Suprapubic skin (tissue), 4 donors: ENCODE data around the gene SYNGR3. TPM values are rescaled to one million over a fixed set of nuclear protein-coding genes. Genes with fewer than 3 reads are reported as not detected.
A peak's percentile ranks its signal among the peaks of the same experiment; 100 is the strongest.

Experiments used
- DNase-seq, 2 donors: peaks; one replicate each; pipeline ENCODE4 v3.0.0-alpha.2; 2019; ENCODE audit warnings: low spot score in 2 of 2
- H3K27ac ChIP-seq: fragments of 200-600 bp; sonication (generic); one replicate; pipeline ENCODE4 v1.5.1; 2019
- H3K27me3 ChIP-seq: fragments of 200-600 bp; sonication (generic); one replicate; pipeline ENCODE4 v1.5.1; 2019
- H3K36me3 ChIP-seq: fragments of 200-600 bp; sonication (generic); one replicate; pipeline ENCODE4 v1.5.1; 2019
- H3K4me1 ChIP-seq: fragments of 200-600 bp; sonication (generic); one replicate; pipeline ENCODE4 v1.5.1; 2019
- H3K4me3 ChIP-seq: fragments of 200-600 bp; sonication (generic); one replicate; pipeline ENCODE4 v1.5.1; 2019; ENCODE audit warnings: mild to moderate bottlenecking
- H3K9me3 ChIP-seq: fragments of 200-600 bp; sonication (generic); one replicate; pipeline ENCODE4 v1.5.1; 2019
- EP300 ChIP-seq: sonication (generic); formaldehyde crosslinking; IDR thresholded peaks from one replicate; pipeline ENCODE4 v1.6.1; 2017; ENCODE audit warnings: antibody characterized with exemption
- POLR2A ChIP-seq, 2 donors: fragments of 450-650 bp; IDR thresholded peaks; one replicate each; pipeline ENCODE4 v1.6.1; 2017; ENCODE audit warnings: antibody characterized with exemption in 2 of 2, mild to moderate bottlenecking in 2 of 2, moderate library complexity in 2 of 2
- POLR2AphosphoS5 ChIP-seq, 3 donors: sonication (generic); formaldehyde crosslinking; IDR thresholded peaks; one replicate each; pipeline ENCODE4 v1.6.1; 2017; ENCODE audit warnings: antibody characterized with exemption in 3 of 3
- WGBS: methylation state at CpG from one replicate; pipeline ENCODE4 v1.1.5; 2018; 5-methylcytosine and 5-hydroxymethylcytosine counted together
- total RNA-seq, 4 donors: library from RNA; depleted of rRNA; stranded (reverse); fragments of >200 nt; gene quantifications; one replicate each; pipeline ENCODE4 v1.1.0, GENCODE V29; 2016
- TF ChIP-seq, protein P1 (sequence below), 2 donors: fragments of 200-600 bp in 1 of 2; fragments of 450-650 bp in 1 of 2; sonication (generic) in 1 of 2; IDR thresholded peaks; one replicate each; pipeline ENCODE4 v1.5.1; 2016 to 2019; ENCODE audit warnings: antibody characterized with exemption in 2 of 2, mild to moderate bottlenecking in 1 of 2, moderate library complexity in 1 of 2

The SYNGR3 gene
- total RNA-seq, 4 donors from 2014 or later = 0.42 to 1.7 (median 0.60) TPM; not detected in 1

DNA sequence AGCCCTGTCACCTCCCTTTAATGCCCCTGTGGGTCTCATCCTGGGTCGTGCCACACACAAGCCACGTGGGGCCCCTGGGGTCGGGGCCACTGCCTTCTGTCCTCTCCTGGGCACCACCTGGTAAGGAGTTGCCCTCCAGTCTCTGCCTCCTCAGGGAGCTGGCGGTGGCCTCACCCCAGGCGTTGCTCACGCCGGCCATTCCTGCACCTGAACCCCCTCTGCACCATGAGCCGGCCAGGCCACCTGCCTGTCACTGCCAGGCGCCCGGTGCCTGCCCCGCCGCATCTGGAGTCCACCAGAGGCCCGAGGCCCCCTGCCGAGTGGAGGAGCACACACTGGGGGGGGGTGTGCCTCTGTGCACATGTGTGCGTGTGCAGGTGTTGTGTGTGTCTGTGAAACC is 47.3 kb downstream of the SYNGR3 start:
- no peak for DNase-seq
- TF ChIP-seq, protein P1, sequence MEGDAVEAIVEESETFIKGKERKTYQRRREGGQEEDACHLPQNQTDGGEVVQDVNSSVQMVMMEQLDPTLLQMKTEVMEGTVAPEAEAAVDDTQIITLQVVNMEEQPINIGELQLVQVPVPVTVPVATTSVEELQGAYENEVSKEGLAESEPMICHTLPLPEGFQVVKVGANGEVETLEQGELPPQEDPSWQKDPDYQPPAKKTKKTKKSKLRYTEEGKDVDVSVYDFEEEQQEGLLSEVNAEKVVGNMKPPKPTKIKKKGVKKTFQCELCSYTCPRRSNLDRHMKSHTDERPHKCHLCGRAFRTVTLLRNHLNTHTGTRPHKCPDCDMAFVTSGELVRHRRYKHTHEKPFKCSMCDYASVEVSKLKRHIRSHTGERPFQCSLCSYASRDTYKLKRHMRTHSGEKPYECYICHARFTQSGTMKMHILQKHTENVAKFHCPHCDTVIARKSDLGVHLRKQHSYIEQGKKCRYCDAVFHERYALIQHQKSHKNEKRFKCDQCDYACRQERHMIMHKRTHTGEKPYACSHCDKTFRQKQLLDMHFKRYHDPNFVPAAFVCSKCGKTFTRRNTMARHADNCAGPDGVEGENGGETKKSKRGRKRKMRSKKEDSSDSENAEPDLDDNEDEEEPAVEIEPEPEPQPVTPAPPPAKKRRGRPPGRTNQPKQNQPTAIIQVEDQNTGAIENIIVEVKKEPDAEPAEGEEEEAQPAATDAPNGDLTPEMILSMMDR (IDR thresholded peaks at IDR 0.05) = no peak
- TF ChIP-seq EP300 (no peak), POLR2AphosphoS5 (IDR thresholded peaks at IDR 0.05) (no peak), POLR2A (IDR thresholded peaks at IDR 0.05) (no peak)
- WGBS = 89% methylated on average over 8 of the region's 15 CpGs
- Histone ChIP-seq H3K4me3 (no peak overlapping the region), H3K27me3 (no peaks in the 10 kb centered on the region), H3K27ac (no peak overlapping the region), H3K9me3 (no peaks in the 10 kb centered on the region), H3K4me1 (peaks cover 85% of the 10 kb centered on the region), H3K36me3 (peaks cover 9% of the 10 kb centered on the region)

DNA sequence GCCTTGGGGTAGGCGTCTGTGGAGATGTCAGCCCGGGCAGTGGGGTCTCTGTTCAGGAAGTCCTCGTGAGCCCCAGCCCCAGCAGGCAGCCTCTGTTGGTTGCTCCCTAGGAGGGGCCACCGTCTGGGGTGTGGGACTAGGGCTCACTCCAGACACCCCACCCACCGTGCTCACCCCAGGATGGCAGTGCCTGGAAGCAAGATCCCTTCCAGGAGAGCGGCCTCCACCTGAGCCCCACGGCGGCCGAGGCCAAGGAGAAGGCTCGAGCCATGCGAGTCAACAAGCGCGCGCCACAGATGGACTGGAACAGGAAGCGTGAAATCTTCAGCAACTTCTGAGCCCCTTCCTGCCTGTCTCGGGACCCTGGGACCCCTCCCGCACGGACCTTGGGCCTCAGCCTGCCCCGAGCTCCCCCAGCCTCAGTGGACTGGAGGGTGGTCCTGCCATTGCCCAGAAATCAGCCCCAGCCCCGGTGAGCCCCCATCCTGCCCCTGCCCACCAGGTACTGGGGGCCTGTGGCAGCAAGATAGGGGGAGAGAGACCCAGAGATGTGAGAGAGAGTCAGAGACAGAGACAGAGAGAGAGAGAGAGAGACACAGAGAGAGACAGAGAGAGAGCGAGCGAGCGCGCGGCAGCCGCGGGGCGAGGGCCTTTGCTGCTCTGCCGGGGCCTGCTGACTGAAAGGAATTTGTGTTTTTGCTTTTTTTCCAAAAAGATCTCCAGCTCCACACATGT is 48.0 kb downstream of the SYNGR3 start:
- Histone ChIP-seq H3K9me3 (no peaks in the 10 kb centered on the region), H3K4me3 (no peak overlapping the region), H3K27me3 (no peaks in the 10 kb centered on the region), H3K36me3 (peaks cover 9% of the 10 kb centered on the region), H3K4me1 (peaks cover 83% of the 10 kb centered on the region), H3K27ac (peak overlapping the region; percentile 70)
- peak in 1 of 2 donors; percentile 67 for DNase-seq
- 77% methylated on average over 17 of the region's 29 CpGs for WGBS
- TF ChIP-seq POLR2AphosphoS5 (IDR thresholded peaks at IDR 0.05) (no peak), EP300 (no peak), POLR2A (IDR thresholded peaks at IDR 0.05) (no peak)
- TF ChIP-seq, protein P1 (IDR thresholded peaks at IDR 0.05) = no peak

DNA sequence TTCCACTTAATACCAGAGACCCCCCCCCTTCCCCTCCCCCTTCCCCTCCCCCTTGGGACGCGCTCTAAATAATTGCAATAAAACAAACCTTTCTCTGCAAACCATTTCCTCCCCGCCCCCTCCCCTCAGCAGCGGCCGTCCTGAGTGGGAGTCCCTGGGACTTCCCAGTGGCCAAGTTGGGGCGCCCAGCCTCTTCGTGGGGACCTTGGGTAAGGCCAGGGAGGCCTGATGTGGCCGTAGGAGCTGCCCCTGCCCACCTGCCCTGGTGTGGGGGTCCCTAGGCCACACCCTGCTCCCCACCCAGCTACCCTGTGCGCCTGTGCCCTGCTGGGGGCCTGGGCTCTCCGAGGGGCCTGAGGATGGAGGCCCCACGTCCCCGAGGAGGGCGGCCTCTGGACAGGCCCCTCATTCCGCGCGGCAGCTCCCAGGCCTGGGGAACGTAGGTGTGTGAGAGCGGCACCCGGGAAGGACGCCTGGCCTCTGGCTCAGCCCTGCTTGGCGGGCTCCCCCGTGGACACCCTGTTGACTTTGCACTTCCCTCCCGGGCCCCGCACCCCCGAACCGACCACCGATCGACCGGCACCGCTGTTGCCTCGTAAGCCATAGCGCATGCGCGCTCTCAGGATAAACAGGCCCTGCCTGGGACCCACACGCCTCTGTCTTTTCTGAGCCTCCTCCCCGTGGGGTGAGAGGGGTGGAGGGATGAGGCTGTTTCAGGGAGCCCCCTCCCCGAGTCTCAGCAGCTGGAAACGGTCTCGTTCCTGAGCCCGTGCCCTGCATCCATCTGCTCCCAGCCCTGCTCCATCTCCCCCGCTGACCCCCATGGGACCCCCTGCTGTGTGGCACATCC is 48.8 kb downstream of the SYNGR3 start:
- no peak for TF ChIP-seq EP300
- TF ChIP-seq POLR2A (IDR thresholded peaks at IDR 0.05) = no peak
- TF ChIP-seq, protein P1 (IDR thresholded peaks at IDR 0.05) = no peak
- no peak for TF ChIP-seq POLR2AphosphoS5 (IDR thresholded peaks at IDR 0.05)
- no peak overlapping the region for H3K4me3 ChIP-seq
- H3K27ac ChIP-seq = peak overlapping the region; percentile 64
- no peaks in the 10 kb centered on the region for H3K27me3 ChIP-seq
- H3K36me3 ChIP-seq = peaks cover 9% of the 10 kb centered on the region
- WGBS = 64% methylated on average over 24 of the region's 41 CpGs
- DNase-seq = peak in 1 of 2 donors; percentile 72
- H3K9me3 ChIP-seq = no peaks in the 10 kb centered on the region
- peaks cover 83% of the 10 kb centered on the region for H3K4me1 ChIP-seq

DNA sequence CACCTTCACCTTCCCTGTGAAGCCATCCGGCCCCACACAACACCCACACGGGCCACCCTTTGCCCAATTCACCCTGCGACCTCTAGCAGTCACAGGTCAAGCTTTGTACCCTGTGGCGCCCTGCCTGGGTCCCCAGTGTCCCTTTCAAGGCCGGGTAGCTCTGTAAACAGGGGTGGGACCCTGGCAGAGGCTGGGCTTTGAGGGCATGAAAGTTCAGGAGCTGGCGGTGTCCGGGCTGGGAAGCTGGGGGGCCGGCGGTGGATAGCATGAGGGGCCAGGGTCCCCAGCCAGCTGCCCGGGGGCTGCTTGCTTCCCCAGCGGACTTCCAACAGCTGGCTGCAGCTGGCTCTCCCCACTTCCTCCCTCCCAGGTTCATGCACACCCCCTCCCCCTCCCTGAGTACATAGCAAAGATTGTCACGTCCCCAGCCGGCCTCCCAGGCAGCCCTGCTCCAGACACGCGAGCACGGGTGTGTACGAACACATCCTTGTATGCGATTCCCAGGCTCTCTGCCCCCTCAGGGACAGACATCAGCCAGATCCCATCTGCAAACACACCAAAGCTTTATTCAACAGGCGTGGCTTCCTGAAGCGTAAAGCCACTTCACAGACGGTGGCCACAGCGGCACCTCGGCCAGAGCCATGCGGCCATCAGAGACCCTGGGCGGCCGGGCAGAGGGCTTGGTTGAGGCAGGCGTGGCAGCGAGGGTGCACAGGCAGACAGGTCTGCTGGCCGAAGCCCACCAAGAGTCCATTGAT is 49.7 kb downstream of the SYNGR3 start:
- Histone ChIP-seq H3K4me1 (peaks cover 84% of the 10 kb centered on the region), H3K4me3 (peak overlapping the region; percentile 7)
- TF ChIP-seq POLR2AphosphoS5 (IDR thresholded peaks at IDR 0.05) = no peak
- TF ChIP-seq EP300 = no peak
- TF ChIP-seq, protein P1 (IDR thresholded peaks at IDR 0.05) = no peak

More for the DNA sequence above, 49.7 kb downstream of the SYNGR3 start:
- peaks cover 9% of the 10 kb centered on the region for H3K36me3 ChIP-seq
- DNase-seq = peak in 1 of 2 donors; percentile 79
- H3K27ac ChIP-seq = peak overlapping the region; percentile 64
- H3K9me3 ChIP-seq = no peaks in the 10 kb centered on the region
- no peaks in the 10 kb centered on the region for H3K27me3 ChIP-seq
- WGBS = 44% methylated on average over 17 of the region's 29 CpGs
